Erythroblast (primary cell): ENCODE results near the gene DIAPH2.
A peak's percentile ranks its signal among the peaks of the same experiment; 100 is the strongest.

ENCODE experiments used
- DNase-seq, 2 experiments: peaks; one replicate each; lab custom pipeline; 2025; lab: John Stamatoyannopoulos, UW
- GATA1 ChIP-seq: IDR thresholded peaks from 2 replicates; pipeline ENCODE4 v1.6.1; 2011; ENCODE audit warnings: low read depth, mild to moderate bottlenecking, control low read depth, low read length, moderate library complexity
- POLR2A ChIP-seq: IDR thresholded peaks from 2 replicates; pipeline ENCODE4 v1.6.1; 2011; ENCODE audit warnings: mild to moderate bottlenecking, low read length

Gene DIAPH2

DNA sequence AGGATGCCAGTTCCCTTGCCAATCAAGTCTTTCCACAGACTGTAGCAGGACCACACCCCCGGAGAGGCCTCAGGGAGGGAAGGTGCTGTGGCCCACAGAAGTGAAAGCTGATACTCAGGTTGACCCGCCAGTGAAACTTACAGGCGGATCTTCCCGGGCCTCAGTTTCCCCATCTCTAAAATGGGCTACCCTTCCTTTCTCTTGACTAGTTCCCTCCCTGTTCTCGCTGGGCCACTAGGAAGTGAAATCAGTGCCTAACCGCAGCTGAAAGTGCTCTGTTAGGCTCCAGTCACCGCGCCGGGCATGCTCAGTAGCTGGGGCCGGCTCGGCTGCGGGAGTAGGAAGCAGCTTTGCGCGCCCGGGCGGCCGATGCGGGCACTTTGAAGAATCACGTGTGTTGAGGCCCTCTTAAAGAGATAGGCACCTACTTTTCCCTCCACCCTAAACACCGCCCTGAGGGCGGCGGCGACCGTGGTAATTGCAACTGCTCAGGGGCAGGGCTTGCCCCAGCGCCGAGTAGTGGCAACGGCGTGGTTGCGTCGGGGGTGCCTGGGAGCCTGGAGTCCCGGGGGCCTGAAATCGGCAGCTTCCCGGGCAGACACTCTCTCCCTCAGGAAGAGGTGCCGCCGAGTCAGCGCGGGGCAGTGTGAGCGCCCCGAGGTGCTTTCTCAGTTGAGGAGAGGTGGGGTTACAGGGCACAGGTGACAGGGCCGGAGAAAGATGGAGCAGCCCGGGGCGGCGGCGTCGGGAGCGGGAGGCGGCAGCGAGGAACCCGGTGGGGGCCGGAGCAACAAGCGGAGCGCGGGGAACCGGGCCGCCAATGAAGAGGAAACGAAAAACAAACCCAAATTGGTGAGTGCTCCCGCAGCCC is at the start of gene DIAPH2:
TSS of gene DIAPH2 (plus strand) at position 504 of the 871 bp plus-strand sequence.
- peak; percentile 67 to 71 for DNase-seq

DNA sequence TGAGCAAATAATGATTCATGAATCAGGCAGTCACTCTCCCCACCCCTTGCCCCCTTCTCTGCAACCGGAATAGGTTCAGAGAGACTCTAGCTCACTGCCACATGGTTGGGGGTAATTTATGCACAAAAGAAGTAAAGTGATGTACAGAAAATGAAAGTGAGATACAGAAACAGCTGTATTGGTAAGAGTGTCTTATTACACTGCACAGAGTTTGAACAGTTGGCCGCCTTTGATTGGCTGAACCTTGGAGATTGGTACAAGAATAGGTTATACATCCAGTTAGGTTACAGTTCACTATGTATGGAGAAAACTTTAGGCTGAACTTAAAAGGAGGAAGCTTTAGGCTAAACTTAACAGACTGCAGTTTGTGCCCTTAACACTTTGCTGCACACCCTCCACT is 34.6 kb upstream of the DIAPH2 start:
- TF ChIP-seq POLR2A = no peak
- no peak for TF ChIP-seq GATA1
- DNase-seq = no peak

More for the DNA sequence above, at the start of gene DIAPH2:
- TF ChIP-seq GATA1 (no peak), POLR2A (no peak)

- no peak for DNase-seq
- TF ChIP-seq POLR2A = no peak
These were observed 28.6 kb upstream of the DIAPH2 start for GRCh38 chrX:96655947-96656623.

GRCh38 chrX:96682516-96682915 is 2.1 kb upstream of the DIAPH2 start:
- no peak for TF ChIP-seq GATA1
- no peak for TF ChIP-seq POLR2A
- DNase-seq = peak in 1 of 2 experiments; percentile 0

DNA sequence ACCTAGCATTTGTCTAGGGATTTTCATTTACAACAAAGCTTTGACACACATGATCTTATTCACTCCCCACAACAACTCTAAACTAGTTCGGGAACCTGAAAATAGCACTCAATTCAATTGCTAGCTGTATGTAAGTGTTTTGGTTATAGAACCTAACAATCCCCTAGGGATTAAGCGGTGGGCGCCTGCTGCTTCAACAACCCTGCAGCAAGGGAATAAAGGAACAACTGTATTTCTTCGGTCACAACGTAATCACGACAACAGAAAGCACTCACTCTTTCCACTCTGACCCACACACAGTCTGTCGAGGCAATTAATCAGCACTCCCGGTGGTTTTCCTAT is 674 bp upstream of the DIAPH2 start:
- no peak for TF ChIP-seq GATA1
- no peak for DNase-seq

DNA sequence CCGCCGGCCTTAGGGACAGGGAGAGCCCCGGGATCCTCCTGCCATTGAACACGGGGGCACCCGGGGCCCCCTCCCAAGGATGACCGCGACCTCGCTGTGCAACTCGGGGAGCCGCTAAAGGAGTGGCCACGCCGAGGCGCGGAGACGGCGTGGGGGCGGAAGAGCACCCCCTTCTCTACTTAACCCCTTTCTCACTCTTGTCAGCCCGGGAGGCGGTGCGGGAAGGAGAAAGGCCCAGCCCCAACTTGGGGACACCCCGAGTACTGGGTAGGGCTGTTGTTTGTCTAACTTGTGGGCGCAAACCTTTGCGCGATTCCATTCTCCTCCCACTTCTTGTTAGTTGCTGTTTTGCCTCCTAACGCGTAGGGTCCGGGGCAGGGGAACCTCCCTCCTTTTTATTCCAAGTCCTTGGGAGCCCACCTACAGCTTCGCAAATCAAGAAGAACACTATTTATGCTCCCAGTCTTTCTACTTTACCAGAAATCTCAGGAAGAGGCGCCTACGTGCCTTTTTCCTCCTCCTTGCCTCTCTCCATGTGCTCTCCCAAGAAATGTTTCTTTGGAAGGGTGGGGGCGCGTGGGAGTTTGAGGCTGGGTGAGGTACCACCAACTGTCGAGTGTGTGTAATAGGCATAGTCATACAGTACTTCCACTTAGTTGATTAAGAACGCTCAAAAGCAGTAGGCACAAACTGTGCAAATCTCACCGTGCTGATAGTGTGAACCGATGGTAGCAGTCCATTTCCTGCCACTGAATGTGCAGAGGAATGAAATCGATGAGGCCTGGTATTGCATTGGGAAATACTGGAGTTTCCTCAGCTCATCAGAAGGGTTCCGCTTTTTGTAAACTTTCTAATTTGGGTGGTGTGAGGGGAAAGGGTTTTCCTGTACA is 813 bp downstream of the DIAPH2 start:
- DNase-seq = peak; percentile 14 to 19
- TF ChIP-seq GATA1 (no peak), POLR2A (no peak)

DNA sequence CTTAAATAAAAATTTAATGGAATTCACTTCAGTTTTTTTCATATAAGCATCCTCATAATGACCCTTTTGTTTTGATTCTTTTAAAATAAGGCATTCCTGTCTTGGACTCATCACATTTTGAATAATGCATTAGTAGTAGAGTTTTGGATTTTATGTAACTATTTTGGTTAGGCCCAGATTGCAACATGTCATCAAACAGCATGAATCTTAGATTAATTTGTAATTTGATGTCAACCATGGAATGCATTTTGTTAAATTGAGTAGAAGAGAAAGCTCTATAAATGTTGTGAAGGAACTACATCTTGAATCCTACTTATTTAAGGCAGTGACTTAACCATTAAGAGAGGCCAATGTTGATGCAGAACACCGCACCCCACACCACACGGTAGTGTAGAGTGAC is 3.1 kb downstream of the DIAPH2 start:
- no peak for DNase-seq
- TF ChIP-seq POLR2A (no peak), GATA1 (no peak)

DNA sequence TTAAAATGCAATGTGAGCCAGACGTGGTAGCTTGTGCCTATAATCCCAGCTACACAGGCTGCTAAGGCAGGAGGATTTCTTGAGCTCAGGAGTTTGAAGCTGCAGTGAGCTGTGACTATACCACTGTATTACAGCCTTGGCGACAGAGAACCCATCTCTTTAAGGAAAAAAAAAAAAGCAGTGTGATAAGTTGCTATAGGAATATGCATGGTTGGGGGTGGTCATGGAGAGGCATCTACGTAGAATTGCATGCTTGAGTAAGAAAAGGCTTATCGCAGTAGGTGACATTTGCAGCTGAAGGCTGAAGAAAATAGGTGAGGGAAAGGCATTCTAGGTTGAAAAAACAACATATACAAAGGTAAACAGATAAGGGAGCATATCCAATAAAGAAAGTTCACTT is 4.1 kb downstream of the DIAPH2 start:
- TF ChIP-seq GATA1 (no peak), POLR2A (no peak)
- no peak for DNase-seq

DNA sequence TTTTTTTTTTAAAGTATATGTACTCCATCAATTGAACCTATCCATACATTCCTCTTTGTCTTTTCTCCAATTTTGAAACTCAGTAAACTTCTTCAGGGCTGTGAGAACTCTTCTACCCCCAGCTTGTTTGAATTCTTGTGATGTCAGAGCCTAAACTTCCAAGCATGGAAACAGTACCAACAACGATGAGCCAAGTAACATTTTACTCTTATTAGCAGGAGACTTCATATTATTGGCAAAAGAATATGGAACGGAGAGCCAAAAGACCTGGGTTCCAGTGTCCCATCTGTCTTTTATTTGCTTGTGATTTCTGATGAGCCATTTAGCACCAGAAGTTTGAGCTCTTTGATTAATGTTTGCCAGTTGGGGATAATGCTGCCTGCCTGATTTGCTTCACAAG is 5.3 kb downstream of the DIAPH2 start:
- DNase-seq = no peak
- no peak for TF ChIP-seq GATA1
- no peak for TF ChIP-seq POLR2A

GRCh38 chrX:96692454-96692853 is 7.8 kb downstream of the DIAPH2 start:
- TF ChIP-seq POLR2A = no peak
- no peak for DNase-seq

GRCh38 chrX:96692890-96693289 is 8.2 kb downstream of the DIAPH2 start:
- TF ChIP-seq POLR2A = no peak
- no peak for DNase-seq

GRCh38 chrX:96693407-96693806 is 8.8 kb downstream of the DIAPH2 start:
- TF ChIP-seq GATA1 = no peak
- no peak for TF ChIP-seq POLR2A

DNA sequence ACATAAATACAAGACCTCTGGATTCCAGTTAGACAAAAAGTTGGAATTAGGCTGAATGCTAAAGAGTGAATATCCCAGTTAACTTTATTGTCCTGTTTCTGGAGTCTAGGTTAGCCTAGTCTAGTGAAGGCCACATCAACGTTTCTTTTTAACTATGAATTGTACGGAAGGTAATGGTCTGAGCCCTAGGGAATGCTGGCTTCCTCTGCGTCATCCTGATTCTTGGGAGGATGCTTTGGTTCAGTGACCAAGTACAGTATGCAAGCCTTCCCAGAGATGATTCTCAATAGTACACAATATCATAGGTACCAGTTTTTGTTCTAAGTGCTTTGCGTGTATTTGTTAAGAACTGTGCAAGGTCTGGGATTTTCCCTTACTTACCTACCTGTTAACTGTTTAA is 11.8 kb downstream of the DIAPH2 start:
- no peak for DNase-seq
- no peak for TF ChIP-seq GATA1
- no peak for TF ChIP-seq POLR2A

More at GRCh38 chrX:96693407-96693806, 8.8 kb downstream of the DIAPH2 start:
- no peak for DNase-seq

- DNase-seq = no peak
These were observed 16.0 kb downstream of the DIAPH2 start for GRCh38 chrX:96700625-96701024.

More at GRCh38 chrX:96700625-96701024, 16.0 kb downstream of the DIAPH2 start:
- no peak for TF ChIP-seq GATA1
- TF ChIP-seq POLR2A = no peak
